Skeletal muscle tissue (tissue), 4 donors: Measurements from ENCODE around the gene TRAK2. TPM values are rescaled to one million over a fixed set of nuclear protein-coding genes. Genes with fewer than 3 reads are reported as not detected.
"Not testable (repeated sequence)": the region's sequence is repeated elsewhere in the genome, so short reads cannot be mapped to it uniquely, and the experiment has no call there.

Experiments
- H3K27ac ChIP-seq: one replicate; pipeline ENCODE4 v1.7.0; 2013; ENCODE audit warnings: mild to moderate bottlenecking, low read depth, low read length, inconsistent platforms
- H3K27me3 ChIP-seq, 3 donors: one replicate each; pipeline ENCODE4 v1.7.0; 2013; ENCODE audit warnings: low read length in 3 of 3; ENCODE audit not compliant: control insufficient read depth in 3 of 3, insufficient read depth in 3 of 3
- H3K36me3 ChIP-seq, 3 donors: one replicate each; pipeline ENCODE4 v1.7.0; 2013; ENCODE audit warnings: low read length in 3 of 3; ENCODE audit not compliant: control insufficient read depth in 3 of 3, insufficient read depth in 3 of 3
- H3K4me1 ChIP-seq, 3 donors: one replicate each; pipeline ENCODE4 v1.7.0; 2013; ENCODE audit warnings: low read length in 3 of 3, mild to moderate bottlenecking in 3 of 3; ENCODE audit not compliant: control insufficient read depth in 3 of 3, insufficient read depth in 3 of 3
- H3K4me3 ChIP-seq, 3 donors: one replicate each; pipeline ENCODE4 v1.7.0; 2013; ENCODE audit warnings: low read length in 3 of 3
- H3K9ac ChIP-seq, 3 donors: one replicate each; pipeline ENCODE4 v1.7.0; 2013; ENCODE audit warnings: low read length in 3 of 3, mild to moderate bottlenecking in 3 of 3, moderate library complexity in 2 of 3, low read depth in 1 of 3
- H3K9me3 ChIP-seq, 3 donors: one replicate each; pipeline ENCODE4 v1.7.0; 2013; ENCODE audit warnings: low read length in 3 of 3; ENCODE audit not compliant: control insufficient read depth in 3 of 3
- total RNA-seq: library from RNA; depleted of rRNA; stranded (reverse); fragments of >200 nt; gene quantifications from one replicate; pipeline ENCODE4 v1.2.3, GENCODE V29; 2014
- donor health status: Osteomylitis.

TRAK2 gene, protein sequence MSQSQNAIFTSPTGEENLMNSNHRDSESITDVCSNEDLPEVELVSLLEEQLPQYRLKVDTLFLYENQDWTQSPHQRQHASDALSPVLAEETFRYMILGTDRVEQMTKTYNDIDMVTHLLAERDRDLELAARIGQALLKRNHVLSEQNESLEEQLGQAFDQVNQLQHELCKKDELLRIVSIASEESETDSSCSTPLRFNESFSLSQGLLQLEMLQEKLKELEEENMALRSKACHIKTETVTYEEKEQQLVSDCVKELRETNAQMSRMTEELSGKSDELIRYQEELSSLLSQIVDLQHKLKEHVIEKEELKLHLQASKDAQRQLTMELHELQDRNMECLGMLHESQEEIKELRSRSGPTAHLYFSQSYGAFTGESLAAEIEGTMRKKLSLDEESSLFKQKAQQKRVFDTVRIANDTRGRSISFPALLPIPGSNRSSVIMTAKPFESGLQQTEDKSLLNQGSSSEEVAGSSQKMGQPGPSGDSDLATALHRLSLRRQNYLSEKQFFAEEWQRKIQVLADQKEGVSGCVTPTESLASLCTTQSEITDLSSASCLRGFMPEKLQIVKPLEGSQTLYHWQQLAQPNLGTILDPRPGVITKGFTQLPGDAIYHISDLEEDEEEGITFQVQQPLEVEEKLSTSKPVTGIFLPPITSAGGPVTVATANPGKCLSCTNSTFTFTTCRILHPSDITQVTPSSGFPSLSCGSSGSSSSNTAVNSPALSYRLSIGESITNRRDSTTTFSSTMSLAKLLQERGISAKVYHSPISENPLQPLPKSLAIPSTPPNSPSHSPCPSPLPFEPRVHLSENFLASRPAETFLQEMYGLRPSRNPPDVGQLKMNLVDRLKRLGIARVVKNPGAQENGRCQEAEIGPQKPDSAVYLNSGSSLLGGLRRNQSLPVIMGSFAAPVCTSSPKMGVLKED
- total RNA-seq: 32.9 TPM

DNA sequence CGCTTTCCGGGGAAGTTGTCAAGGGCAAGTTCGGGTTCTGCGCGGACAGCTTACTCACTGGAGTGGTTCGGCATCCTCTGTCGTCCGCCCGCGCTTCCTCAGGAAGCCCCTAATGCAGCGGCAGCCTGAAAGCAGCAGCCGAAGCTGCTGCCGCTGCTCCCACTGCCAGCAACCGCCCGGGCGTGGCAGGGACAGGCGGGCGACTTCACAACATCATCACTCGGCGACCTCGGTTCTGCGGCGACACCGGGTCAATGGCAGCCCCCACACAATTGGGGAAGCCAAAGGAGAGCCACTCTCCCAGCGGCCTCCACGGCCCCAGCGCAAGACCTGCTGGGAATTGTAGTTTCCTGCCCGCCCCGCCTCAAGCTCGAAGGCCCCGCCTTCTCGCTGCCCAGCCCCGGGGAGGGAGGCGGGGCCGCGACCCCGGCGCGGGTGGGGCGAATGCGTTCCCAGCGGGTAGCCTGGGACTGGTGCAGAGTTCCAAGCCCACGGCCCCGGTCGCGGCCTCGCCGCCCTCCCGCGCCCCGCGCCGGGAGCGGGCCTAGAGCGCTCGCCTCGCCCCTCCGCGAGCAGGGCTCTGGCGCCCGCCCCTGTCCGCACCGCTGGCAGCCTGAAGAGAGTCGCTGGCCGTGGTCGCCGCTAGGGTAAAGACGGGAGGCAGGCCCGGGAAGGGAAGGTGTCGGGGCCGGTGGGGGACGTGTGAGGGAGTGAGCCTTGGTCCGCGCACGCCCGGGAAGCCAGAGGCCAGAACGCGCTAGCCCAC, at the start of gene TRAK2, which contains the start of gene STRADB:
Gene TRAK2 (minus strand): TSS at position 167 of the 766 bp plus-strand sequence. CDS start 30,951 bp downstream, outside the sequence.
Gene STRADB (plus strand): TSS at position 449 of the 766 bp plus-strand sequence. CDS start 3,101 bp downstream, outside the sequence.
- Histone ChIP-seq H3K27me3 (no peaks in the 10 kb centered on the region), H3K4me3 (peak within 1 kb of the TSS; percentile 83 to 94 (median 92)), H3K9me3 (no peaks in the 10 kb centered on the region), H3K9ac (peak within 1 kb of the TSS; percentile 78 to 96 (median 93)), H3K27ac (peak within 1 kb of the TSS; percentile 75), H3K36me3 (peaks cover 0 to 6% (median 3%) of the 10 kb centered on the region in 3 donors), H3K4me1 (peaks cover 6 to 23% (median 16%) of the 10 kb centered on the region in 3 donors)

GRCh38 chr2:201500534-201500933, 49.3 kb upstream of the TRAK2 start:
- H3K27ac ChIP-seq: no peak overlapping the region
- no peaks in the 10 kb centered on the region for H3K4me1 ChIP-seq
- peaks cover 0 to 3% (median 3%) of the 10 kb centered on the region in 3 donors for H3K36me3 ChIP-seq
- no peaks in the 10 kb centered on the region for H3K27me3 ChIP-seq
- no peak overlapping the region for H3K9ac ChIP-seq
- peaks cover 0 to 2% (median 2%) of the 10 kb centered on the region in 3 donors for H3K9me3 ChIP-seq
- no peak overlapping the region for H3K4me3 ChIP-seq

DNA sequence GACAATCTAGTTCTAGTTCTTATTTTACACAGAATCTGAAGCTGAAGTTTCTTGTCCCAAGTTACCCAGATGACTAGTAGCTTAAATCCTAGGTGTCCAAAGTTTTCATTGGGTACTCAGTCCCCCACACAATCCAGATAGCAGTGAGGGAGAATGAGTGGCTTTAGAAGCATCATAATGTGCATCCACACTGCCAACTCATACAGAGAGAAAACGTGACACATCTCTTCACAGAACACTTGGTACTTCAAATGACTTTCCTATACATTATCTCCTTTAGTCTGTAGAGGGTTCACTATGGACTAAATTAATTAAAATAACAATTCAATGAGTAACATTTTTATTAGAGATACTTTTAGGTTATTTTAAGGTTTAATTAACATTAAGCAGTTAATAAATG, 45.5 kb upstream of the TRAK2 start:
- peaks cover 0 to 3% (median 0%) of the 10 kb centered on the region in 3 donors for H3K36me3 ChIP-seq
- no peaks in the 10 kb centered on the region for H3K9me3 ChIP-seq
- no peak overlapping the region for H3K9ac ChIP-seq
- no peak overlapping the region for H3K4me3 ChIP-seq
- no peak overlapping the region for H3K27ac ChIP-seq
- no peaks in the 10 kb centered on the region for H3K27me3 ChIP-seq
- no peaks in the 10 kb centered on the region for H3K4me1 ChIP-seq

DNA sequence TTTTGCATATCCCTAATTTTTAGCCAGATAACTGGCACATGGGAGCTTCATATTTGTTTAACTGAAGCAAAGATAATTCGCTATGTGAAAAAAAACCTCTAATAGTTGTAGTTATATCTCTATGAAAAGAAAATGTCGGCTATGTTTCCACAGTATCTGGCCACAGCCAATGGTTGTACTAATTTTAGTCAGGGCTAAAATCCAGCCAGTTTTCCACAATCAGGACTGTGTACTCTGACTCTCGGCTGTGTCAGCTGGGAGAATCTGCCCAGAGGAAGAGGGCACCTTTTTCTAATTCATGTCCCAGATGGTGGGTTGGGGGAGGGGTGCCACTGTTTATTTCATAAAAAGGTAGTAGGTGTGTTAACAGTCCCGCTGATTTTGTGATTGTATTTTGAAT, 39.0 kb upstream of the TRAK2 start:
- H3K27me3 ChIP-seq: no peaks in the 10 kb centered on the region
- H3K4me3 ChIP-seq: no peak overlapping the region
- no peaks in the 10 kb centered on the region for H3K36me3 ChIP-seq
- no peak overlapping the region for H3K9ac ChIP-seq
- H3K27ac ChIP-seq: no peak overlapping the region
- no peaks in the 10 kb centered on the region for H3K4me1 ChIP-seq
- H3K9me3 ChIP-seq: no peaks in the 10 kb centered on the region

DNA sequence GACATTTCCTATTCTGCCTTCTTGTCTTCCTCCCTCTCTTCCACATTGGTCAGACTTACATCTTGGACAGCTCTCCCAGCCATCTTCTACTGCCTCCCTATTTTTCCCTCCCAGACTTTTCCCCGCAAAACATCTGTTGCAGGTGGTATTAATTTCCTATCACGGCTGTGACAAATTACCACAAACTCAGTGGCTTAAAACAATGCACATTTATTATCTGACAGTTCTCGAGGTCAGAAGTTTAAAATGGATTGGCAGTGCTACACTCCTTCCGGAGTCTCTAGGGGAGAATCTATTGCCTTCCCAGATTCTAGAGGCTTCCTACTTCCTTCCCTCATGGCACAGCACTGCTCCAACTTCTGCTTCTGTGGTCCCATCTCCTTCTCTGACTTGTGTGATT, 33.5 kb upstream of the TRAK2 start:
- no peaks in the 10 kb centered on the region for H3K9me3 ChIP-seq
- no peak overlapping the region for H3K27ac ChIP-seq
- H3K4me1 ChIP-seq: no peaks in the 10 kb centered on the region
- H3K4me3 ChIP-seq: no peak overlapping the region
- H3K27me3 ChIP-seq: no peaks in the 10 kb centered on the region
- no peak overlapping the region for H3K9ac ChIP-seq
- peaks cover 0 to 18% (median 4%) of the 10 kb centered on the region in 3 donors for H3K36me3 ChIP-seq

GRCh38 chr2:201483758-201484157, 32.5 kb upstream of the TRAK2 start:
- H3K27ac ChIP-seq, H3K9ac ChIP-seq, H3K4me3 ChIP-seq, H3K27me3 ChIP-seq, H3K9me3 ChIP-seq, H3K4me1 ChIP-seq: not testable (repeated sequence)
- peaks cover 0 to 22% (median 8%) of the 10 kb centered on the region in 3 donors for H3K36me3 ChIP-seq

GRCh38 chr2:201483342-201483741, 32.1 kb upstream of the TRAK2 start:
- no peak overlapping the region for H3K27ac ChIP-seq
- H3K36me3 ChIP-seq: peaks cover 0 to 24% (median 13%) of the 10 kb centered on the region in 3 donors
- no peak overlapping the region for H3K9ac ChIP-seq
- no peaks in the 10 kb centered on the region for H3K4me1 ChIP-seq
- no peaks in the 10 kb centered on the region for H3K9me3 ChIP-seq
- no peaks in the 10 kb centered on the region for H3K27me3 ChIP-seq
- H3K4me3 ChIP-seq: no peak overlapping the region

DNA sequence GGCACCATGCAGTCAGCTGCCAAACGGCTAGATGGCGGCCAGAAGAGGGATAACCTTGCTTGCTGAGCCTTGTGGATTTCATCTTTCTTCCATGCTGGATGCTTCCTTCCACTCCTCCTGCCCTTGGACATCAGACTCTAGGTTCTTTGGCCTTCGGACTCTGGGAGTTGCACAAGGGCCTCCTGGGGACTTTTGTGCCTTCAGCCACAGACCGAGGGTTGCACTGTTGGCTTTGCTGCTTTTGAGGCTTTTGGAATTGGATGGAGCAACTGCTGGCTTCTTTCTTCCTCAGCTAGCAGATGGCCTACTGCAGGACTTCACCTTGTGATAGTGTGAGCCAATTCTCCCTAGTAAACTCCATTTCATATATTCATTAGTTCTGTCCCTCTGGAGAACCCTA, 31.3 kb upstream of the TRAK2 start:
- H3K36me3 ChIP-seq: peaks cover 0 to 27% (median 21%) of the 10 kb centered on the region in 3 donors
- no peak overlapping the region for H3K4me3 ChIP-seq
- H3K27ac ChIP-seq: no peak overlapping the region

DNA sequence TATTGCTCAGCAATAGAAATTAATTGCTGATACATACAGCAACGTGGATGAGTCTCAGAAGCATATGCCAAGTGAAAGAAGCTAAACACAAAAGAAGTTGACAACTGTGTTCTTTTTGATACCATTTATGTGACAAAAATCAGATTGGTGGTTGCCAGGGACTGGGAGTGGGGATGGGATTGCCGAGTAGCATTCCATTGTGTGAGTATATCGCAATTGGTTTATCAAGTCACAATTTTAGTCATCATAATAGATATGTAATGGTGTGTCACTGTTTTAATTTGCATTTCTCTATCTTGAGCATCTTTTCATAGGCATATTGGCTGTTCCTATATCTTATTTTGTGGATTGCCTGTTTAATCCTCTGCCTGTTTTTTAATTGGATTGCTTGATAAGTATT, 21.2 kb upstream of the TRAK2 start:
- H3K27me3 ChIP-seq: no peaks in the 10 kb centered on the region
- no peak overlapping the region for H3K27ac ChIP-seq
- H3K9ac ChIP-seq: no peak overlapping the region
- H3K4me3 ChIP-seq: no peak overlapping the region
- peaks cover 31 to 62% (median 53%) of the 10 kb centered on the region in 3 donors for H3K36me3 ChIP-seq
- H3K4me1 ChIP-seq: no peaks in the 10 kb centered on the region
- H3K9me3 ChIP-seq: no peaks in the 10 kb centered on the region

More for the DNA sequence above, 31.3 kb upstream of the TRAK2 start:
- no peaks in the 10 kb centered on the region for H3K9me3 ChIP-seq
- no peaks in the 10 kb centered on the region for H3K27me3 ChIP-seq
- H3K9ac ChIP-seq: no peak overlapping the region
- H3K4me1 ChIP-seq: no peaks in the 10 kb centered on the region
